ENCODE results near the gene CD244.

DNA sequence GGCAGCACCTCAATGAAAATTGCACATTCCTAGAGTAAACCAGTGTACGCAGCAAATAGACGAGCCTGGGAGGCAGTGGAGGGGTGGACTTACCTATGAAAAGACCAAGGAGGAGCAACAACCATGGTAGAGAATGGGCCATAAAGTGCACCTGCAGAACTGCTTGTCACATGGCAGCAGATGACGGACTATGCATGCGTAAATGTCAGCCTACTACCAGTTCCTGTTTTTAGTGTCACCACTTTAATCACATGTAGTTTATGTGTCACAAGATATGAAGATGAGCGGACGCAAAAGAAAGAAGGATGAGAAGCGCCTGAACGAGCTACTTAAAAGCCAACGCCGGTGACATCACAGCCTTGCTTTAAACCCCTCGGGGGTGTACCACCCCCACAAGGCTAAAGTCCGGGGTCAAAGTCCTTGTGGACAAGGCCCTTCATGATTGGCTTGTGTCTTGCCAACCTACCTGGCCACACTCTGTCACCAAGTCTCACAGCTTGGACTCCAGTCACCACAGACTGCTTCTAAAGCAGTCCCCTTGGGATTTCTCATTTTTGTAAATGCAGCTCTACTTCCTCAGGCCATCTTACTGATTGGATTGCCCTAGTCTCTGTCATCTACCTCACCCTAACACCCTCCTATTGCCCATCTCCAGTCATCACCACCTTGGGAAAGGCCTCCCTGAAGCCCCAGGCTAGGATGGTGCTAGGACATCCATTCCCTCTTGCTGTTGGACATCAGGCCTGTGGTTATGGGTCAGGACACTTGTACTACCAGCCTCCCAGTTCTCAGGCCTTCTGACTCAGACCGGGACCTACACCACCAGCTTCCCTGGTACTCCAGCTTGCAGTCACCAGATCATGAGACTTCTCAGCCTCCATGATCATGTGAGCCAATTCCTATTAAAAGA, 72.7 kb downstream of the CD244 start:
- TF ChIP-seq CTCF (conservative IDR thresholded peaks at IDR 0.05) (no peak), EZH2 (IDR thresholded peaks at IDR 0.05; ENCODE audit: low read depth) (no peak)

All from PC-9 (cell line).